H7 (cell line): Measurements from ENCODE around the gene FCMR. TPM values are rescaled to one million over a fixed set of nuclear protein-coding genes. Genes with fewer than 3 reads are reported as not detected.

ENCODE experiments used
- DNase-seq: peaks from one replicate; pipeline ENCODE4 v3.0.0; 2012
- H3K27me3 ChIP-seq: 2 replicates; pipeline ENCODE4 v1.6.0; 2011; ENCODE audit warnings: mild to moderate bottlenecking, low read length; ENCODE audit not compliant: control insufficient read depth, insufficient read depth
- H3K36me3 ChIP-seq: replicated peaks from 2 replicates; pipeline ENCODE4 v1.5.1; 2011; ENCODE audit warnings: low read length; ENCODE audit not compliant: control insufficient read depth, insufficient read depth
- H3K4me3 ChIP-seq: 2 replicates; pipeline ENCODE4 v1.5.1; 2011; ENCODE audit warnings: low read depth, mild to moderate bottlenecking, control low read depth, low read length, moderate library complexity; ENCODE audit not compliant: insufficient read depth
- total RNA-seq: library from RNA; depleted of rRNA; stranded (reverse); fragments of >200 nt; shearing (Covaris generic); gene quantifications from 2 replicates; pipeline ENCODE4 v1.2.3, GENCODE V29; 2014

The FCMR gene
- total RNA-seq, 1 experiment from 2014 or later, result not detected

GRCh38 chr1:206955476-206956451, 34.0 kb upstream of the FCMR start:
- Histone ChIP-seq H3K27me3 (no peaks in the 10 kb centered on the region), H3K36me3 (no peaks in the 10 kb centered on the region), H3K4me3 (no peak overlapping the region)
- DNase-seq, result no peak

- Histone ChIP-seq H3K4me3 (no peak overlapping the region), H3K27me3 (no peaks in the 10 kb centered on the region), H3K36me3 (no peaks in the 10 kb centered on the region)
- no peak for DNase-seq
Observed at GRCh38 chr1:206954459-206955342, 33.0 kb upstream of the FCMR start.

GRCh38 chr1:206953626-206954025, 31.9 kb upstream of the FCMR start:
- Histone ChIP-seq H3K27me3 (no peaks in the 10 kb centered on the region), H3K4me3 (no peak overlapping the region), H3K36me3 (no peaks in the 10 kb centered on the region)
- DNase-seq, result no peak

- Histone ChIP-seq H3K36me3 (no peaks in the 10 kb centered on the region), H3K27me3 (no peaks in the 10 kb centered on the region), H3K4me3 (no peak overlapping the region)
- DNase-seq, result no peak
Observed at GRCh38 chr1:206953126-206953525, 31.4 kb upstream of the FCMR start.

- no peak for DNase-seq
- Histone ChIP-seq H3K4me3 (no peak overlapping the region), H3K36me3 (no peaks in the 10 kb centered on the region), H3K27me3 (no peaks in the 10 kb centered on the region)
Observed at GRCh38 chr1:206952171-206952570, 30.4 kb upstream of the FCMR start.

- no peaks in the 10 kb centered on the region for H3K27me3 ChIP-seq
- no peak for DNase-seq
- no peaks in the 10 kb centered on the region for H3K36me3 ChIP-seq
- no peak overlapping the region for H3K4me3 ChIP-seq
Observed at GRCh38 chr1:206951318-206952100, 29.8 kb upstream of the FCMR start.

GRCh38 chr1:206949641-206950040, 27.9 kb upstream of the FCMR start:
- H3K27me3 ChIP-seq, result no peaks in the 10 kb centered on the region; the same call in 1 of the 2 replicates
- DNase-seq, result no peak
- H3K4me3 ChIP-seq, result no peak overlapping the region
- no peaks in the 10 kb centered on the region for H3K36me3 ChIP-seq

- no peak overlapping the region for H3K4me3 ChIP-seq
- DNase-seq, result no peak
- no peaks in the 10 kb centered on the region; the same call in 1 of the 2 replicates for H3K27me3 ChIP-seq
- no peaks in the 10 kb centered on the region for H3K36me3 ChIP-seq
Observed at GRCh38 chr1:206949208-206949607, 27.5 kb upstream of the FCMR start.

GRCh38 chr1:206947255-206947654, 25.5 kb upstream of the FCMR start:
- H3K27me3 ChIP-seq, result no peaks in the 10 kb centered on the region; the same call in 1 of the 2 replicates
- no peak for DNase-seq

GRCh38 chr1:206946261-206946660, 24.5 kb upstream of the FCMR start, which contains the start of gene PIGR:
PIGR (minus strand) TSS chr1:206946466; CDS start chr1:206940531, 5,935 bp downstream.
- Histone ChIP-seq H3K36me3 (no peaks in the 10 kb centered on the region), H3K4me3 (no peak within 1 kb of the TSS), H3K27me3 (no peaks in the 10 kb centered on the region; the same call in 1 of the 2 replicates)
- DNase-seq, result no peak

More at GRCh38 chr1:206947255-206947654, 25.5 kb upstream of the FCMR start:
- Histone ChIP-seq H3K36me3 (no peaks in the 10 kb centered on the region), H3K4me3 (no peak overlapping the region)

- DNase-seq, result no peak
- H3K36me3 ChIP-seq, result no peaks in the 10 kb centered on the region
- H3K27me3 ChIP-seq, result no peaks in the 10 kb centered on the region; the same call in 1 of the 2 replicates
- H3K4me3 ChIP-seq, result no peak overlapping the region
Observed at GRCh38 chr1:206945779-206946178, 24.0 kb upstream of the FCMR start.

- Histone ChIP-seq H3K27me3 (no peaks in the 10 kb centered on the region; the same call in 1 of the 2 replicates), H3K36me3 (no peaks in the 10 kb centered on the region), H3K4me3 (no peak overlapping the region)
- no peak for DNase-seq
Observed at GRCh38 chr1:206944703-206945102, 23.0 kb upstream of the FCMR start.

GRCh38 chr1:206941766-206942418, 20.2 kb upstream of the FCMR start:
- Histone ChIP-seq H3K36me3 (no peaks in the 10 kb centered on the region), H3K27me3 (no peaks in the 10 kb centered on the region; the same call in 1 of the 2 replicates), H3K4me3 (no peak overlapping the region)
- DNase-seq, result no peak
